Stomach (tissue), 9 donors: ENCODE data around the gene DBNDD1. TPM values are rescaled to one million over a fixed set of nuclear protein-coding genes. Genes with fewer than 3 reads are reported as not detected.

Experiments used
- DNase-seq, 2 donors: peaks; one replicate each; pipeline versions ENCODE4 v3.0.0 to v3.0.0-alpha.2; 2013 to 2019
- H3K27ac ChIP-seq, 5 donors: fragments of 200-600 bp in 4 of 5; sonication (generic) in 4 of 5; one replicate each; pipeline ENCODE4 v1.5.1; 2013 to 2019; ENCODE audit warnings: mild to moderate bottlenecking in 1 of 5, moderate library complexity in 1 of 5
- H3K27me3 ChIP-seq, 3 donors: fragments of 200-600 bp; sonication (generic); one replicate each; pipeline ENCODE4 v1.5.1; 2017 to 2019; ENCODE audit warnings: mixed run types in 1 of 3
- H3K36me3 ChIP-seq, 4 donors: fragments of 200-600 bp; sonication (generic); 1 replicate in 3 of 4; 2 replicates in 1 of 4; pipeline ENCODE4 v1.5.1; 2016 to 2019
- H3K4me1 ChIP-seq, 4 donors: fragments of 200-600 bp; sonication (generic); one replicate each; pipeline ENCODE4 v1.5.1; 2016 to 2019
- H3K4me3 ChIP-seq, 4 donors: fragments of 200-600 bp; sonication (generic) in 3 of 4; one replicate each; pipeline ENCODE4 v1.5.1; 2016 to 2019; ENCODE audit warnings: mild to moderate bottlenecking in 1 of 4
- H3K9me3 ChIP-seq, 4 donors: fragments of 200-600 bp; sonication (generic); one replicate each; pipeline ENCODE4 v1.5.1; 2016 to 2019
- EP300 ChIP-seq: sonication (generic); formaldehyde crosslinking; IDR thresholded peaks from one replicate; pipeline ENCODE4 v1.6.1; 2017; ENCODE audit warnings: antibody characterized with exemption
- POLR2A ChIP-seq, 4 donors: fragments of 450-650 bp; IDR thresholded peaks; one replicate each; pipeline ENCODE4 v1.6.1; 2016; ENCODE audit warnings: antibody characterized with exemption in 4 of 4, control low read depth in 2 of 4, mild to moderate bottlenecking in 1 of 4, moderate library complexity in 1 of 4
- POLR2AphosphoS5 ChIP-seq, 3 donors: sonication (generic); formaldehyde crosslinking; IDR thresholded peaks; one replicate each; pipeline ENCODE4 v1.6.1; 2016; ENCODE audit warnings: antibody characterized with exemption in 3 of 3
- WGBS, 5 donors: extraction: QIAGEN DNeasy Blood & Tissue Kit in 3 of 5; methylation state at CpG; one replicate each; pipeline versions ENCODE4 v1.1.5 to v1.1.7; 2013 to 2018; 5-methylcytosine and 5-hydroxymethylcytosine counted together
- intact Hi-C: fragments of 100-400 bp; cut with DNase I; formaldehyde crosslinking; loops from one replicate; pipeline ENCODE4 v1.15.1; 2023; ENCODE audit warnings: low total_unique reads
- polyA plus RNA-seq, 3 donors: library from polyadenylated mRNA; stranded (reverse); fragments of 200-250 nt; gene quantifications; one replicate each; pipeline ENCODE4 v1.2.3, GENCODE V29; 2013
- total RNA-seq, 5 donors: library from RNA; depleted of rRNA; stranded (reverse); fragments of >200 nt; gene quantifications; one replicate each; pipeline versions ENCODE4 v1.1.0 to v1.2.3, GENCODE V29; 2014 to 2016
- TF ChIP-seq, protein P1 (sequence below), 7 experiments: fragments of 450-650 bp in 4 of 7; fragments of 200-600 bp in 3 of 7; sonication (generic) in 3 of 7; IDR thresholded peaks; one replicate each; pipeline ENCODE4 v1.5.1; 2016 to 2019; ENCODE audit warnings: antibody characterized with exemption in 7 of 7, control low read depth in 2 of 7, mild to moderate bottlenecking in 1 of 7
- donor health status: healthy with polysubstance abuse.
- donor health status: Bipolar disorder and iron deficiency.
- donor health status: healthy.

Gene DBNDD1
- total and polyA plus RNA-seq, 8 donors: 0.73 to 37.1 (median 7.3) TPM; not detected in 1

GRCh38 chr16:90018297-90018651 lies 982 bp downstream of the DBNDD1 start:
- intact Hi-C loops: no loop called here
- TF ChIP-seq, protein P1, sequence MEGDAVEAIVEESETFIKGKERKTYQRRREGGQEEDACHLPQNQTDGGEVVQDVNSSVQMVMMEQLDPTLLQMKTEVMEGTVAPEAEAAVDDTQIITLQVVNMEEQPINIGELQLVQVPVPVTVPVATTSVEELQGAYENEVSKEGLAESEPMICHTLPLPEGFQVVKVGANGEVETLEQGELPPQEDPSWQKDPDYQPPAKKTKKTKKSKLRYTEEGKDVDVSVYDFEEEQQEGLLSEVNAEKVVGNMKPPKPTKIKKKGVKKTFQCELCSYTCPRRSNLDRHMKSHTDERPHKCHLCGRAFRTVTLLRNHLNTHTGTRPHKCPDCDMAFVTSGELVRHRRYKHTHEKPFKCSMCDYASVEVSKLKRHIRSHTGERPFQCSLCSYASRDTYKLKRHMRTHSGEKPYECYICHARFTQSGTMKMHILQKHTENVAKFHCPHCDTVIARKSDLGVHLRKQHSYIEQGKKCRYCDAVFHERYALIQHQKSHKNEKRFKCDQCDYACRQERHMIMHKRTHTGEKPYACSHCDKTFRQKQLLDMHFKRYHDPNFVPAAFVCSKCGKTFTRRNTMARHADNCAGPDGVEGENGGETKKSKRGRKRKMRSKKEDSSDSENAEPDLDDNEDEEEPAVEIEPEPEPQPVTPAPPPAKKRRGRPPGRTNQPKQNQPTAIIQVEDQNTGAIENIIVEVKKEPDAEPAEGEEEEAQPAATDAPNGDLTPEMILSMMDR (IDR thresholded peaks at IDR 0.05): no peak
- TF ChIP-seq EP300: no peak
- no peak for TF ChIP-seq POLR2AphosphoS5 (IDR thresholded peaks at IDR 0.05)
- TF ChIP-seq POLR2A (IDR thresholded peaks at IDR 0.05): no peak
- no peaks in the 10 kb centered on the region for H3K9me3 ChIP-seq
- peaks cover 0 to 18% (median 5%) of the 10 kb centered on the region in 3 donors for H3K27me3 ChIP-seq
- WGBS, 5 donors: 26 to 50% (median 36%) methylated on average over 4 to 7 of the region's 7 CpGs
- peak overlapping the region in 2 of 5 donors; percentile 64 to 89 for H3K27ac ChIP-seq
- H3K4me3 ChIP-seq: peak overlapping the region; percentile 71 to 95 (median 77)
- no peaks in the 10 kb centered on the region for H3K36me3 ChIP-seq
- peaks cover 20 to 47% (median 47%) of the 10 kb centered on the region in 4 donors for H3K4me1 ChIP-seq
- no peak for DNase-seq

GRCh38 chr16:90016339-90016950 lies 2.8 kb downstream of the DBNDD1 start:
- WGBS, 5 donors: 53 to 72% (median 60%) methylated on average over 6 to 11 of the region's 11 CpGs
- TF ChIP-seq POLR2A (IDR thresholded peaks at IDR 0.05) (no peak), POLR2AphosphoS5 (IDR thresholded peaks at IDR 0.05) (no peak), EP300 (no peak)
- H3K9me3 ChIP-seq: no peaks in the 10 kb centered on the region
- no peak overlapping the region for H3K27ac ChIP-seq
- intact Hi-C loops: no loop called here
- no peak for DNase-seq
- peaks cover 0 to 18% (median 5%) of the 10 kb centered on the region in 3 donors for H3K27me3 ChIP-seq
- H3K36me3 ChIP-seq: no peaks in the 10 kb centered on the region
- H3K4me1 ChIP-seq: peaks cover 6 to 34% (median 31%) of the 10 kb centered on the region in 4 donors
- H3K4me3 ChIP-seq: no peak overlapping the region

DNA sequence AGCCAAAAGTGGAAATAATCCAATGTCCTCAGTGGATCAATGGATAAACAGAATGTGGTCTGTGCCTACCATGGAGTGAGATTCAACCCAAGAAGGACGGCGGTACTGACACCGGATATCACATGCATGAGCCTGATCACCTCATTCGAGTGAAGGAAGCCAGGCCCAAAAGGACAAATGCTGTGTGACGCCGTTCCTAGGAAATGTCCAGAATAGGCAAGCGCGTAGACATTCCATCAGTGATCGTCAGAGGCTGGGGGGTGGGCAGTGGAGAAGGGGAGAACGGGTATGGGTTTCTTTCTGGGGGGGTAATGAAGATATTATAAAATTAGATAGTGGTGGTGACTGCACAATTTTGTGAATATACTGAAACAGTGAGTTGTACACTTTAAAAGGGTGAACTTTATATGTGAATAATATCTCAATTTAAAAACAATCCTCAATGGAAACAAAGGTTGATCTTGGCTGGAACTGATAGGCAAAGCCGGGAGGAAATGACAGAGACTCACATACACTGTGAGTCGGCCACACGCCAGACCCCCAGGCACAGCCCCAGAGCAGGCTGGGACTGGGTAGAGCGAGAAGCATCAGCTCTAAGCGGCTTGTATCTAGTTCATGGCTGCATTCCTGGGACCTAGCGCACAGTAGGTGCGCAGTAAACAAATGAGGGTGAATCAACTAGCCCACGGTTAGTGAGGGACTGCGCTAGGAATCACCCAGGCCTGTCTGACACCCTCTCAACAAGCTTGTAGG lies 3.5 kb downstream of the DBNDD1 start:
- peaks cover 5 to 27% (median 26%) of the 10 kb centered on the region in 4 donors for H3K4me1 ChIP-seq
- H3K27ac ChIP-seq: no peak overlapping the region
- H3K36me3 ChIP-seq: no peaks in the 10 kb centered on the region
- H3K4me3 ChIP-seq: no peak overlapping the region
- no peak for TF ChIP-seq POLR2AphosphoS5 (IDR thresholded peaks at IDR 0.05)
- H3K27me3 ChIP-seq: peaks cover 0 to 18% (median 5%) of the 10 kb centered on the region in 3 donors
- intact Hi-C loops: no loop called here
- no peaks in the 10 kb centered on the region for H3K9me3 ChIP-seq
- DNase-seq: no peak
- WGBS, 5 donors: 88 to 94% (median 92%) methylated on average over 19 of the region's 19 CpGs

- 71 to 81% (median 75%) methylated on average over 10 to 13 of the region's 13 CpGs for WGBS, 5 donors
- TF ChIP-seq, protein P1 (IDR thresholded peaks at IDR 0.05): no peak
- TF ChIP-seq POLR2A (IDR thresholded peaks at IDR 0.05): no peak
- TF ChIP-seq POLR2AphosphoS5 (IDR thresholded peaks at IDR 0.05): no peak
- TF ChIP-seq EP300: no peak
- Histone ChIP-seq H3K36me3 (no peaks in the 10 kb centered on the region), H3K27ac (no peak overlapping the region), H3K4me1 (peaks cover 0 to 10% (median 4%) of the 10 kb centered on the region in 4 donors), H3K9me3 (no peaks in the 10 kb centered on the region), H3K4me3 (no peak overlapping the region), H3K27me3 (peaks cover 0 to 4% (median 0%) of the 10 kb centered on the region in 3 donors)
- intact Hi-C loops: no loop called here
- DNase-seq: no peak
These were observed 6.1 kb downstream of the DBNDD1 start for GRCh38 chr16:90012991-90013745.

GRCh38 chr16:90011908-90012501 lies 7.3 kb downstream of the DBNDD1 start:
- Histone ChIP-seq H3K4me3 (no peak overlapping the region), H3K4me1 (peaks cover 0 to 8% (median 0%) of the 10 kb centered on the region in 4 donors), H3K27me3 (no peaks in the 10 kb centered on the region), H3K27ac (no peak overlapping the region), H3K36me3 (peaks cover 0 to 3% (median 0%) of the 10 kb centered on the region in 4 donors), H3K9me3 (no peaks in the 10 kb centered on the region)
- DNase-seq: no peak
- intact Hi-C loops: no loop called here
- WGBS, 5 donors: 85 to 96% (median 90%) methylated on average over 6 to 12 of the region's 12 CpGs
- TF ChIP-seq POLR2AphosphoS5 (IDR thresholded peaks at IDR 0.05) (no peak), POLR2A (IDR thresholded peaks at IDR 0.05) (no peak), EP300 (no peak)
- TF ChIP-seq, protein P1 (IDR thresholded peaks at IDR 0.05): no peak
